Measurements from ENCODE around the gene CCDC92B.

Gene CCDC92B

GRCh38 chr17:2749058-2749783 lies at the start of gene CCDC92B:
Gene CCDC92B, minus strand, starts transcription at chr17:2749652. Its CDS starts 14,507 bp downstream, at chr17:2735145.
- TF ChIP-seq CTCF (IDR thresholded peaks at IDR 0.05; ENCODE audit: extremely low read depth, insufficient read depth, missing control alignments) = no peak
- in situ Hi-C loops (cut with MboI; ENCODE audit: low pct_unique_long_range_greater_than_20kb, low sequenced_read_pairs, unreplicated experiment) = no loop called here

GRCh38 chr17:2798678-2799077 lies 49.2 kb upstream of the CCDC92B start:
- no peak for DNase-seq (ENCODE audit: low spot score)

More at GRCh38 chr17:2749058-2749783, at the start of gene CCDC92B:
- no peak for DNase-seq (ENCODE audit: low spot score)

GRCh38 chr17:2798188-2798587 lies 48.7 kb upstream of the CCDC92B start:
- in situ Hi-C loops (cut with MboI; ENCODE audit: low pct_unique_long_range_greater_than_20kb, low sequenced_read_pairs, unreplicated experiment) = no loop called here
- TF ChIP-seq CTCF (IDR thresholded peaks at IDR 0.05; ENCODE audit: extremely low read depth, insufficient read depth, missing control alignments) = no peak
- DNase-seq (ENCODE audit: low spot score) = no peak

More at GRCh38 chr17:2798678-2799077, 49.2 kb upstream of the CCDC92B start:
- in situ Hi-C loops (cut with MboI; ENCODE audit: low pct_unique_long_range_greater_than_20kb, low sequenced_read_pairs, unreplicated experiment) = no loop called here
- no peak for TF ChIP-seq CTCF (IDR thresholded peaks at IDR 0.05; ENCODE audit: extremely low read depth, insufficient read depth, missing control alignments)

GRCh38 chr17:2797637-2798036 lies 48.2 kb upstream of the CCDC92B start:
- TF ChIP-seq CTCF (IDR thresholded peaks at IDR 0.05; ENCODE audit: extremely low read depth, insufficient read depth, missing control alignments) = no peak
- in situ Hi-C loops (cut with MboI; ENCODE audit: low pct_unique_long_range_greater_than_20kb, low sequenced_read_pairs, unreplicated experiment) = no loop called here
- DNase-seq (ENCODE audit: low spot score) = no peak

- DNase-seq (ENCODE audit: low spot score) = no peak
- in situ Hi-C loops (cut with MboI; ENCODE audit: low pct_unique_long_range_greater_than_20kb, low sequenced_read_pairs, unreplicated experiment) = no loop called here
Measured at GRCh38 chr17:2797226-2797625, 47.8 kb upstream of the CCDC92B start.

More at GRCh38 chr17:2797226-2797625, 47.8 kb upstream of the CCDC92B start:
- no peak for TF ChIP-seq CTCF (IDR thresholded peaks at IDR 0.05; ENCODE audit: extremely low read depth, insufficient read depth, missing control alignments)
